Calu3 (cell line): ENCODE results near the gene ITPK1. TPM values are rescaled to one million over a fixed set of nuclear protein-coding genes. Genes with fewer than 3 reads are reported as not detected.

Experiments used
- BruUV-seq: library from RNA; stranded (reverse); fragments of 400-500 nt; replicated peaks from 2 replicates; lab custom pipeline; 2021; lab: Mats Ljungman, UMichigan
- CTCF ChIA-PET: fragments of 300-600 bp; sonication (Branson Sonifier 250); formaldehyde crosslinking; loops from one replicate; lab custom pipeline; 2022; ENCODE audit warnings: antibody characterized with exemption; lab: Charles Lee
- DNase-seq: peaks from one replicate; pipeline ENCODE4 v3.0.0; 2022
- H3K27ac Mint-ChIP-seq: one replicate; pipeline ENCODE4 v1.8.0; 2022; ENCODE audit warnings: mixed read lengths; ENCODE audit not compliant: unreplicated experiment
- H3K27me3 Mint-ChIP-seq: one replicate; pipeline ENCODE4 v1.8.0; 2022; ENCODE audit warnings: mixed read lengths; ENCODE audit not compliant: unreplicated experiment
- H3K36me3 Mint-ChIP-seq: one replicate; pipeline ENCODE4 v1.8.0; 2022; ENCODE audit warnings: mild to moderate bottlenecking, moderate library complexity, mixed read lengths; ENCODE audit not compliant: insufficient read depth, unreplicated experiment
- H3K4me1 Mint-ChIP-seq: one replicate; pipeline ENCODE4 v1.8.0; 2022; ENCODE audit warnings: mild to moderate bottlenecking, low read depth, mixed read lengths; ENCODE audit not compliant: unreplicated experiment
- H3K4me3 Mint-ChIP-seq: one replicate; pipeline ENCODE4 v1.8.0; 2022; ENCODE audit warnings: mild to moderate bottlenecking, low read depth, moderate library complexity, mixed read lengths; ENCODE audit not compliant: unreplicated experiment
- H3K9me3 Mint-ChIP-seq: one replicate; pipeline ENCODE4 v1.8.0; 2022; ENCODE audit warnings: low read depth, mixed read lengths; ENCODE audit not compliant: unreplicated experiment
- intact Hi-C: fragments of 100-400 bp; cut with micrococcal nuclease; formaldehyde crosslinking; loops from one replicate; pipeline ENCODE4 v1.10.0; 2022; ENCODE audit not compliant: unreplicated experiment
- total RNA-seq: library from RNA; stranded (reverse); gene quantifications from 2 replicates; pipeline ENCODE4 v1.2.3, GENCODE V29; 2022
- TF ChIP-seq, protein P1 (sequence below): fragments of 200-600 bp; IDR thresholded peaks from one replicate; pipeline ENCODE4 v1.8.0; 2022; ENCODE audit warnings: antibody characterized with exemption; ENCODE audit not compliant: unreplicated experiment

ITPK1 gene
- total RNA-seq, 1 experiment from 2014 or later: 94.3 TPM

DNA sequence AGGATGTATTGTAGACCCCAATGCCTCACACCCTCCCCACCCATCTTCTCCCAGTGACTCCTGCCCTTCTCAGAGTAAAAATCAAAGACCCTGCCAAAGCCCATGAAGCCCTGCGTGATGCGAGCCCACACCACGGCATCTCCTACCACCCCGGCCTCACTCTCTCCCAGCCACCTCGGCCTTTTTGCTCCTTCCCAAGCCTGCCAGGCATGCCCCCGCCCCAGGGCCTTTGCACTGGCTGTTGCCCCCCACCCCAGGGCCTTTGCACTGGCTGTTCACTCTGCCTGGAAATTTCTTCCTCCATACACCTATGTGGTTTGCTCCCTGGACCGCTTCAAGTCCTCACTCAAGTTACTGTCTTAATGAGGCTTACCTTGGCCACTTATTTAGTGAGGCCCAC is 197.8 kb downstream of the ITPK1 start:
- Mint-ChIP-seq H3K4me1 (no peaks in the 10 kb centered on the region), H3K27ac (no peak overlapping the region), H3K9me3 (no peaks in the 10 kb centered on the region), H3K36me3 (no peaks in the 10 kb centered on the region), H3K4me3 (no peak overlapping the region), H3K27me3 (peaks cover 89% of the 10 kb centered on the region)
- DNase-seq: no peak
- CTCF ChIA-PET: no interaction called here
- TF ChIP-seq, protein P1, sequence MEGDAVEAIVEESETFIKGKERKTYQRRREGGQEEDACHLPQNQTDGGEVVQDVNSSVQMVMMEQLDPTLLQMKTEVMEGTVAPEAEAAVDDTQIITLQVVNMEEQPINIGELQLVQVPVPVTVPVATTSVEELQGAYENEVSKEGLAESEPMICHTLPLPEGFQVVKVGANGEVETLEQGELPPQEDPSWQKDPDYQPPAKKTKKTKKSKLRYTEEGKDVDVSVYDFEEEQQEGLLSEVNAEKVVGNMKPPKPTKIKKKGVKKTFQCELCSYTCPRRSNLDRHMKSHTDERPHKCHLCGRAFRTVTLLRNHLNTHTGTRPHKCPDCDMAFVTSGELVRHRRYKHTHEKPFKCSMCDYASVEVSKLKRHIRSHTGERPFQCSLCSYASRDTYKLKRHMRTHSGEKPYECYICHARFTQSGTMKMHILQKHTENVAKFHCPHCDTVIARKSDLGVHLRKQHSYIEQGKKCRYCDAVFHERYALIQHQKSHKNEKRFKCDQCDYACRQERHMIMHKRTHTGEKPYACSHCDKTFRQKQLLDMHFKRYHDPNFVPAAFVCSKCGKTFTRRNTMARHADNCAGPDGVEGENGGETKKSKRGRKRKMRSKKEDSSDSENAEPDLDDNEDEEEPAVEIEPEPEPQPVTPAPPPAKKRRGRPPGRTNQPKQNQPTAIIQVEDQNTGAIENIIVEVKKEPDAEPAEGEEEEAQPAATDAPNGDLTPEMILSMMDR: no peak
- intact Hi-C loops: no loop called here
- BruUV-seq: no TSS peak

DNA sequence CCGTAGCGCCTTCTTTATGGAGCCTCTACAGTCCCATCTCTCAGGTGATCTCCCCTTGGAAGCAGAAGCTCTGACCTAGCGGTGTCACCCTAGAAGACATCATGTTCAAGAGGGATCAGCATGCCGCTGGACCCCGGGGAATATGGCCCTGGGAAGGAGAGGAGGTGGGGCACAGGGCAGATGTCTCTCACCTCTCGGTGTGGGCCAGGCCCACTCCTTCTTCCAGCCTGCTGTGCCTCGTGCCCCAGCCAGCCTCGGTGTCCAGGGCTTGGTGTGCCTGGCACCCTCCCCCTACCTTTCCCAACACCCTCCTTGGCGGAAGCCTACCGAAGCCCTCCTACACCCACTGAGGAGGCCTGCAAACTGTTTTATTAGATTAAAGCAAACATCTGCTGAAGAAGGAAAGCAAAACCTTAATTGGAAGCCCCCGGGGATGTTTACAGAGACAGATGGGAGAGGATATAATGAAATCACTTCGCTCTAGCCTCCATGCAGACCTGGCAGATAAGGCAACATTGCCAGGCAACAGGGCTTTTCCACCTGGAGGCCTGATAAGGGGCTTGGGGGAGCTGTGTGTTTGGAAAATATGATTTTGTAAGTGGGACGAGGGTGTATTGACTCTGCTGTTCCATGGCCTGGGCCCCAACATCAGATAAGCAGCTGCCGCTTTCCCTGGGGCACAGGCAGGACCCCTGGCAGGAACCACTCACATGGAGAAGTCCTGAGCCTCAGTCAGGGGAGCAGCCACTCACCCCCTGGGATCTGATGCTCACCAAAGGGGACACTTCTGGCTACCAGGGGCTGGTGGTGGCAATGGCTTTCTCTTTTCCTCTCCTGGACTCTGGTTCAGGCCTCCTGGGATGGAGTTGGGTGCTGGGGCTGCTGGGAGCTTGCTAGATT is 198.4 kb downstream of the ITPK1 start:
- Mint-ChIP-seq H3K27ac (no peak overlapping the region), H3K9me3 (no peaks in the 10 kb centered on the region), H3K4me3 (no peak overlapping the region), H3K4me1 (no peaks in the 10 kb centered on the region), H3K27me3 (peaks cover 82% of the 10 kb centered on the region), H3K36me3 (no peaks in the 10 kb centered on the region)
- TF ChIP-seq, protein P1: no peak
- intact Hi-C loops: no loop called here
- CTCF ChIA-PET: no interaction called here
- no TSS peak for BruUV-seq
- DNase-seq: no peak

DNA sequence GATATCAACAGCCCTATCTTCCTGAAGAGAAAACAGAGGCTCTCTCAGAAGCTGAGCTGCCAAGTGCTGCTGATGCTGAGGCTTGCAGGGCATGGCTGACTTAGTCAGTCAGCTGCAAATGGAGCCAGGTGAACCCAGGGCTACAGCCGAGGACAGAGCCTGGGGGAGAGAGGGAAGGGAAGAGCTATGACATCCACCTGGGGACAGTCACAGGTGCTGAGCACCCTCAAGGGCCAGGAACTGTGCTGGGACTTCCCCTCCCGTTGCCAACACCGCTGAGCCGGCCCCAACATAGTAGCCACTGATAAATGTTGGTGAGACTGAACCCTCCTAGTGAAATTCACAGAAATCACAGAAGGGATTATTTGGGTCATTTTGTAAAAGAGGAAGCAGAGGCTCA is 199.5 kb downstream of the ITPK1 start:
- Mint-ChIP-seq H3K9me3 (no peaks in the 10 kb centered on the region), H3K27ac (no peak overlapping the region), H3K4me3 (no peak overlapping the region), H3K27me3 (peaks cover 71% of the 10 kb centered on the region), H3K4me1 (no peaks in the 10 kb centered on the region), H3K36me3 (no peaks in the 10 kb centered on the region)
- BruUV-seq: no TSS peak
- DNase-seq: no peak
- TF ChIP-seq, protein P1: no peak
- CTCF ChIA-PET: no interaction called here
- intact Hi-C loops: no loop called here

DNA sequence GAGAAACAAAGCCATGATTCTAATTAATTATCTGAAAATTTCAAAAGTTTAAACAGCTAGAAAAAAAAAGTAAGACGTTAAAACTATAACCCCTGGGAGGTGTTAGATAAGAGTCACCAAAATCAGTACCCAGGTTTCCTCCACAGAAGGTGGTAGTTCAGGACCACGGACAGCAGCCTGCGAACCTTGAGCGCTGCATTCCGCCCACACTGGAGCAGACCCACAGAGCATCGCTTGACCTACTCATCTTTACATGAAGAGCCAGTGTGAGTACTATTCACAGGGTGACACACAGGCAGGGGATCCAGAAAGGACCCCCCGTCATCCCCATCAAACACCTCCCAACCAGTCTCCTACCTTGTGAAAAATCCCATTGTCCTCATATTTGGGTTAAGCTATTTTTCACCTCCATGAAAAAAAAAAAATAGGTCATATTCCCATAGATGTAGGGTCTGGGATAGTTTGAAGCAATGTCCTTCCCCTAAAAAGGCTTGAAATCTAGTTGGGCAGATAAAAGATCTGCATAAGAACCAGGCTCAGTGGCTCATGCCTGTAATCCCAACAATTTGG is 201.6 kb downstream of the ITPK1 start:
- intact Hi-C loops: no loop called here
- BruUV-seq: no TSS peak
- CTCF ChIA-PET: no interaction called here
- no peaks in the 10 kb centered on the region for H3K9me3 Mint-ChIP-seq
- no peaks in the 10 kb centered on the region for H3K36me3 Mint-ChIP-seq
- H3K4me1 Mint-ChIP-seq: no peaks in the 10 kb centered on the region
- TF ChIP-seq, protein P1: no peak
- H3K27me3 Mint-ChIP-seq: peaks cover 66% of the 10 kb centered on the region
- peak; percentile 37 for DNase-seq
- H3K4me3 Mint-ChIP-seq: no peak overlapping the region
- no peak overlapping the region for H3K27ac Mint-ChIP-seq
